Endothelial cell of hepatic sinusoid (primary cell): ENCODE measurements around the gene SLA2.
"Not testable (repeated sequence)": the region's sequence is repeated elsewhere in the genome, so short reads cannot be mapped to it uniquely, and the experiment has no call there.

Experiments used
- in situ Hi-C: cut with HindIII; loops from 2 replicates; pipeline ENCODE4 v1.10.0; 2017; ENCODE audit warnings: low sequenced_read_pairs

Gene SLA2

GRCh38 chr20:36578356-36579041, 67.5 kb downstream of the SLA2 start:
- in situ Hi-C loops: no loop called here

DNA sequence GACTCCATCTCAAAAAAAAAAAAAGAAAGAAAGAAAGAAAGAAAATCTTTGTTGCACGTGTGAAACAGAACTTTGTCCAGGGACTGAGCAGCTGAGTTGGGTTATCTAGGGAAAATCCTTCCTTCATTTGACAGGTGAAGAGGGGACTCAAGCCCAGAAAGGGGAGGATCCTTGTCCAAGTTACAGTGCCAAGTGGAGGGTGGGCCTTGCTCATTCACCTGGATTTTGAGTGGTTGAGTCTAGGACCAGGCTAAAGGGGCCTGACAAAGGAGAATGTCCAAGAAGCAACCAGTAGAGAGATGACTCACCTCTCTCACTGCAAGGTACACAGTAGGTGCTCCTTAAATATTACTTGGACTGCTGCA, 69.9 kb downstream of the SLA2 start:
- in situ Hi-C loops: no loop called here

DNA sequence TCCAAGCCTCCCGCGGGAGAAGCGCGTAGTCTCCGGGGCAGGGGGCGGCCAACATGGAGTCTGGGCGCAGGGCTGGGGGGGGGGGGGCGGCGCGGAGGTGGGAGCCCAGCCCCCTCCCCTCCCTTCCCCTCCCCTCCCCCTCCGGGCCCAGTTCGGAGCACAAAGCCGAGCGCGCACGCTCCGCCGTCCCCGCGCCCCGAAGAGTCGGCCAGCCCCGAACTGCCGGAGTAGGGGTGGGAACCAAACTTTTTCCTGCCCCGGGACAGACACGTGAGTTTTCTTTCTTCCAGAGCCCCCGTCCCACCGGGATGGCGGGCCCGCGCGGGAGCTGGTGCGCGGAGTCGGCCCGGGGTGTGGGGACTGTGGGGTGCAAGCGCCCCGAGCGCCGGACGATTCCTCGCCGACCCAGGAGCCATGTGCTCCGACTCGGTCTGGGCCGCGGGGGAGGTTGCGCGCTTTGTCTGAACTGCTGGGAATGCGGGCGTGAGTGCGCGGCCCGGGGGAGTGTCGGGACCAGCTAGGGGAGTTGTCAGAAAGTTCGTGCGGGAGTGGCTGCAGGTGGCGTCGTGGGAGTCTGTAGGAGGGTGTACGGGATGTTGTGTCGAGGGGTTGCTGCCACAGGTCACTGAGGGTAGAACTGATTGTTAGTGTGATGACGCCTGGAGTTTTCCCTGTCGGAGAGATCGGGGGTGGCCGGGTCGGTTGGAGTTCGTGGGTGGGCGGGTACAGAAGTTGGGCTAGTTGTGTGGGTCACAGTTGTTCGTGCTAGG, 71.4 kb downstream of the SLA2 start:
- in situ Hi-C loops: no loop called here

- in situ Hi-C loops: no loop called here
Observed at GRCh38 chr20:36573798-36574365, 72.1 kb downstream of the SLA2 start.

DNA sequence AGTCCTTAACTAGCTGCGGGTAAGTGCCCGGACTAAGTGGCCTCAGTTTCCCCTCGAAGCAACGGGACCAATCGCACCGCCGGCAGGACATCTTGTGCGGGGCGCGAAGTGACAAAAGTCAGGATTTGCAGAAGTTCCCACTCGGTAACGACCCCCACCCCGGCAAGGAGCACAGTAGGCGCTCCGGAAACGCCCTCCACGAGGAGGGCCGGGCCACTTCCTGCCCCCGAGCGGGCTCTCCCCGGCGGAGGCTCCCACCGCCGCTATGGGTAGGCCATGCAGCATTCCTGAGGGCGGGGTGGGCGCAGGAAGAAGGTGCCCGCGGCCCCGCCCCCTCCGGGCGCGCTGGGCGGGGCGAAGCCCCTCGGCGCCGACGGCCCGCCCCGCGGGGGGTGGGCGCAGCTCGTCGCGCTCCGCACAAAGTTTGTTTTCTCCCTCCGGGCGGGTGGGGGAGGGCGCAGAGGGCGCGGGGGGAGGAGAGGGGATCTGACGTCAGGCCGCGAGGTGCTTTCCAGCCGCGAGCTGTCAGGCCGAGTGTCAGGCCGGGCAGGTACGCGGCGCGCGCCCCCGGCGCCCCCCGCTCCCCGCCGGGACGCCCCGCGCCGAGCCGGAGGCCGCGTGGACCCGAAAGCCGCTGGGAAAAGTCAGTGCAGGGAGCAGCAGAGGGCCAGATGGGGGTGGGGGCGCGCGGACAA, 72.7 kb downstream of the SLA2 start, which contains the start of gene TGIF2:
Gene TGIF2 (plus strand): TSS at position 495 of the 695 bp plus-strand sequence. CDS start 5,178 bp downstream, outside the sequence.
- in situ Hi-C loops: no loop called here

GRCh38 chr20:36572701-36573102, 73.3 kb downstream of the SLA2 start:
- in situ Hi-C loops: no loop called here

GRCh38 chr20:36571564-36572504, 74.2 kb downstream of the SLA2 start:
- in situ Hi-C loops: no loop called here

DNA sequence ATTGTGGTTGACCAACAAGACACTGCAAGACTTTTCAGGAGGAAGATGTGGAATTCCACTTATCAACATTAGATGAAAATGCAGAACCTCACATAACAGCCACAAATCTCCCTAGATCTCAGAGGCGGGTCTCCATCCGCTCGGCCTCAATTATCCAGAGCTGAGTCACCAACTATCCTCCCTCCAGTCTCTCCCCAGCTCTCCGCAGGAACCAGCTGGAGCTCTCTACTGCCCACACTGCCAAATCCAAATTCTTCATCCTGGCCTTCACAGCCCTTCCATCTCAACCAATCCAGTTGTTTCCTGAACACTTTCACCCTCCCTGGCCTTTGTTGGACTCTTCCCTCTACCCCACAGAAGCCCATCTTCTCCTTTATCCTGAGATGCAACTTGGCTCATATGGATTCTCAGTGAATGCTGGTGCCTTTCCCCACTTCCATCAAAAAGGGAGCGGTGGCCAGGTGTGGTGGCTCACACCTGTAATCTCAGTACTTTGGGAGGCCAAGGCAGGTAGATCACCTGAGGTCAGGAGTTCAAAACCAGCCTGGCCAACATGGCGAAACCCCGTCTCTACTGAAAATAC, 76.1 kb downstream of the SLA2 start:
- in situ Hi-C loops: no loop called here

DNA sequence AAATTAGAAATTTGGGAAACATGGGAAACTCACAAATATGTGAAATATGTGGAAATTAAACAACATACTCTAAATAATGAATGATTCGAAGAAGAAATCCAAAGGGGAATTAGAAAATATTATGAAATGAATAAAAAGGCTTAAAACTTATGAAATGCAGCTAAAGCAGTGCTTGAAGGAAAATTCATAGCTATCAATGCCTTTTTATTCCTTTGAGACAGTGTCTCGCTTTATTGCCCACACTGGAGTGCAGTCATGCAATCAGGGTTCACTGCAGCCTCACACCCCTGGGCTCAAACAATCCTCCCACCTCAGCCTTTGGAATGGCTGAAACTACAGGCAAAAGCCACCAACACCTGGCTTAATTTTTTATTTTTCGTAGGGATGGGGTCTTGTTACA, 80.5 kb downstream of the SLA2 start:
- in situ Hi-C loops: no loop called here

DNA sequence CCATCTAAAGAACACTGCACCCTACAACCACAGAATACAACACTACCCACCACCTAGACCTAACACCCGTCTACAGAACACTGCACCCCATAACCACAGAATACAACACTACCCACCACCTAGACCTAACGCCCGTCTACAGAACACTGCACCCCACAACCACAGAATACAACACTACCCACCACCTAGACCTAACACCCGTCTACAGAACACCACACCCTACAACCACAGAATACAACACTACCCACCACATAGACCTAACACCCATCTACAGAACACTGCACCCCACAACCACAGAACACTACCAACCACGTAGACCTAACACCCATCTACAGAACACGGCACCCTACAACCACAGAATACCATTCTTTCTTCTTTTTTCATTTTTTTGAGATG, 81.3 kb downstream of the SLA2 start:
- in situ Hi-C loops: not testable (repeated sequence)

DNA sequence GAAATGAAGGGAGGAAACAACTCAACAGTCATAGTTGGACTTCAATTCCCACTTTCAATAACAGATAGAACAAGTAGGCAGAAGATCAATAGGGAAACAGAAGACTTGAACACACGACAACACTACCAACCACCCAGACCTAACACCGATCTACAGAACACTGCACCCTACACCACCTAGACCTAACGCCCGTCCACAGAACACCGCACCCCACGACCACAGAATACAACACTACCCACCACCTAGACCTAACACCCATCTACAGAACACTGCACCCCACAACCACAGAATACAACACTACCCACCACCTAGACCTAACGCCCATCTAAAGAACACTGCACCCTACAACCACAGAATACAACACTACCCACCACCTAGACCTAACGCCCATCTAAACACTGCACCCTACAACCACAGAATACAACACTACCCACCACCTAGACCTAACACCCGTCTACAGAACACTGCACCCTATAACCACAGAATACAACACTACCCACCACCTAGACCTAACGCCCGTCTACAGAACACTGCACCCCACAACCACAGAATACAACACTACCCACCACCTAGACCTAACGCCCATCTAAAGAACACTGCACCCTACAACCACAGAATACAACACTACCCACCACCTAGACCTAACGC, 81.8 kb downstream of the SLA2 start:
- in situ Hi-C loops: not testable (repeated sequence)

GRCh38 chr20:36563374-36563773, 82.6 kb downstream of the SLA2 start:
- in situ Hi-C loops: no loop called here

- in situ Hi-C loops: no loop called here
Observed at GRCh38 chr20:36562724-36563123, 83.3 kb downstream of the SLA2 start.
